Liver (tissue), 3 donors: Measurements from ENCODE around the gene TTYH3.

Experiments
- EGR1 ChIP-seq, 2 donors: IDR thresholded peaks; 2 replicates each; pipeline ENCODE4 v1.6.1; 2016 to 2018; ENCODE audit warnings: antibody characterized with exemption in 2 of 2, low read depth in 2 of 2
- HNF4A ChIP-seq, 2 donors: conservative IDR thresholded peaks; 2 replicates each; pipeline ENCODE4 v1.6.1; 2016; ENCODE audit warnings: antibody characterized with exemption in 2 of 2, mild to moderate bottlenecking in 2 of 2
- JUND ChIP-seq, 2 donors: IDR thresholded peaks; 2 replicates each; pipeline ENCODE4 v1.6.1; 2016; ENCODE audit warnings: antibody characterized with exemption in 2 of 2
- NR2F2 ChIP-seq: IDR thresholded peaks from 2 replicates; pipeline ENCODE4 v1.6.1; 2016; ENCODE audit warnings: antibody characterized with exemption
- RAD21 ChIP-seq, 2 donors: IDR thresholded peaks; 2 replicates each; pipeline ENCODE4 v1.6.1; 2016; ENCODE audit warnings: antibody characterized with exemption in 2 of 2, mild to moderate bottlenecking in 2 of 2
- REST ChIP-seq: IDR thresholded peaks from 2 replicates; pipeline ENCODE4 v1.6.1; 2016; ENCODE audit warnings: antibody characterized with exemption, mild to moderate bottlenecking
- RXRA ChIP-seq, 2 donors: IDR thresholded peaks; 2 replicates each; pipeline ENCODE4 v1.6.1; 2017 to 2018; ENCODE audit warnings: antibody characterized with exemption in 2 of 2, mild to moderate bottlenecking in 1 of 2
- SP1 ChIP-seq: IDR thresholded peaks from 2 replicates; pipeline ENCODE4 v1.6.1; 2018; ENCODE audit warnings: antibody characterized with exemption, mild to moderate bottlenecking
- TAF1 ChIP-seq: conservative IDR thresholded peaks from 2 replicates; pipeline ENCODE4 v1.6.1; 2016; ENCODE audit warnings: antibody characterized with exemption, mild to moderate bottlenecking
- YY1 ChIP-seq: IDR thresholded peaks from 2 replicates; pipeline ENCODE4 v1.6.1; 2016; ENCODE audit warnings: antibody characterized with exemption, mild to moderate bottlenecking
- ZBTB33 ChIP-seq: IDR thresholded peaks from 2 replicates; pipeline ENCODE4 v1.6.1; 2016; ENCODE audit warnings: antibody characterized with exemption
- TF ChIP-seq, protein P1 (sequence below): fragments of 150-350 bp; IDR thresholded peaks from 2 replicates; pipeline ENCODE4 v1.5.1; 2017; ENCODE audit warnings: improper control_type of control experiment, low read depth, low read length; ENCODE audit not compliant: missing input control
- TF ChIP-seq, protein P2 (sequence below): IDR thresholded peaks from 2 replicates; pipeline ENCODE4 v1.6.1; 2016; ENCODE audit warnings: antibody characterized with exemption
- TF ChIP-seq, protein P3 (sequence below): IDR thresholded peaks from 2 replicates; pipeline ENCODE4 v1.6.1; 2016; ENCODE audit warnings: antibody characterized with exemption
- donor health status: healthy.
- donor health status: healthy.

GRCh38 chr7:2643386-2644219 lies 11.8 kb downstream of the TTYH3 start:
- TF ChIP-seq REST (no peak), YY1 (no peak), RAD21 (IDR thresholded peaks at IDR 0.05) (no peak), SP1 (no peak), JUND (IDR thresholded peaks at IDR 0.05) (no peak), NR2F2 (no peak), RXRA (IDR thresholded peaks at IDR 0.05) (no peak), TAF1 (no peak), EGR1 (IDR thresholded peaks at IDR 0.05; ENCODE audit: low read depth in 2 of 2) (no peak), ZBTB33 (no peak), HNF4A (conservative IDR thresholded peaks at IDR 0.05) (no peak)
- TF ChIP-seq, protein P1, sequence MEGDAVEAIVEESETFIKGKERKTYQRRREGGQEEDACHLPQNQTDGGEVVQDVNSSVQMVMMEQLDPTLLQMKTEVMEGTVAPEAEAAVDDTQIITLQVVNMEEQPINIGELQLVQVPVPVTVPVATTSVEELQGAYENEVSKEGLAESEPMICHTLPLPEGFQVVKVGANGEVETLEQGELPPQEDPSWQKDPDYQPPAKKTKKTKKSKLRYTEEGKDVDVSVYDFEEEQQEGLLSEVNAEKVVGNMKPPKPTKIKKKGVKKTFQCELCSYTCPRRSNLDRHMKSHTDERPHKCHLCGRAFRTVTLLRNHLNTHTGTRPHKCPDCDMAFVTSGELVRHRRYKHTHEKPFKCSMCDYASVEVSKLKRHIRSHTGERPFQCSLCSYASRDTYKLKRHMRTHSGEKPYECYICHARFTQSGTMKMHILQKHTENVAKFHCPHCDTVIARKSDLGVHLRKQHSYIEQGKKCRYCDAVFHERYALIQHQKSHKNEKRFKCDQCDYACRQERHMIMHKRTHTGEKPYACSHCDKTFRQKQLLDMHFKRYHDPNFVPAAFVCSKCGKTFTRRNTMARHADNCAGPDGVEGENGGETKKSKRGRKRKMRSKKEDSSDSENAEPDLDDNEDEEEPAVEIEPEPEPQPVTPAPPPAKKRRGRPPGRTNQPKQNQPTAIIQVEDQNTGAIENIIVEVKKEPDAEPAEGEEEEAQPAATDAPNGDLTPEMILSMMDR: no peak
- TF ChIP-seq, protein P2, sequence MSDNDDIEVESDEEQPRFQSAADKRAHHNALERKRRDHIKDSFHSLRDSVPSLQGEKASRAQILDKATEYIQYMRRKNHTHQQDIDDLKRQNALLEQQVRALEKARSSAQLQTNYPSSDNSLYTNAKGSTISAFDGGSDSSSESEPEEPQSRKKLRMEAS: no peak
- TF ChIP-seq, protein P3, sequence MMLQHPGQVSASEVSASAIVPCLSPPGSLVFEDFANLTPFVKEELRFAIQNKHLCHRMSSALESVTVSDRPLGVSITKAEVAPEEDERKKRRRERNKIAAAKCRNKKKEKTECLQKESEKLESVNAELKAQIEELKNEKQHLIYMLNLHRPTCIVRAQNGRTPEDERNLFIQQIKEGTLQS: no peak
